Stimulated activated CD4-positive, alpha-beta T cell treated with anti-CD3 and anti-CD28 coated beads, Interleukin-2, amount 100 ng/mL, for 4 hours (primary cell): ENCODE measurements around the gene CCDC7.
A peak's percentile ranks its signal among the peaks of the same experiment; 100 is the strongest.
"Not testable (repeated sequence)": the region's sequence is repeated elsewhere in the genome, so short reads cannot be mapped to it uniquely, and the experiment has no call there.

Source experiments
- DNase-seq: peaks from one replicate; pipeline ENCODE4 v3.0.0-alpha.2; 2020; ENCODE audit warnings: low read depth

CCDC7 gene

GRCh38 chr10:32445740-32446535, at the start of gene CCDC7:
Gene CCDC7, plus strand, starts transcription at chr10:32446140. Its CDS starts 5,503 bp downstream, at chr10:32451643.
- DNase-seq = peak; percentile 71

- DNase-seq = not testable (repeated sequence)
Measured at GRCh38 chr10:32397163-32397562, 48.8 kb upstream of the CCDC7 start.

- DNase-seq = not testable (repeated sequence)
Measured at GRCh38 chr10:32399720-32400119, 46.2 kb upstream of the CCDC7 start.

GRCh38 chr10:32400961-32401360, 45.0 kb upstream of the CCDC7 start:
- no peak for DNase-seq

- DNase-seq = no peak
Measured at GRCh38 chr10:32402499-32402898, 43.4 kb upstream of the CCDC7 start.

GRCh38 chr10:32403091-32403490, 42.8 kb upstream of the CCDC7 start:
- no peak for DNase-seq

GRCh38 chr10:32408690-32409089, 37.2 kb upstream of the CCDC7 start:
- DNase-seq = no peak

- DNase-seq = no peak
Measured at GRCh38 chr10:32409741-32410140, 36.2 kb upstream of the CCDC7 start.

- DNase-seq = no peak
Measured at GRCh38 chr10:32410569-32410968, 35.4 kb upstream of the CCDC7 start.

- no peak for DNase-seq
Measured at GRCh38 chr10:32411797-32412498, 34.0 kb upstream of the CCDC7 start.

GRCh38 chr10:32412499-32412853, 33.5 kb upstream of the CCDC7 start:
- DNase-seq = no peak

GRCh38 chr10:32413513-32413912, 32.4 kb upstream of the CCDC7 start:
- DNase-seq = no peak

GRCh38 chr10:32415361-32415760, 30.6 kb upstream of the CCDC7 start:
- DNase-seq = no peak

GRCh38 chr10:32417911-32418547, 27.9 kb upstream of the CCDC7 start:
- DNase-seq = no peak

GRCh38 chr10:32418572-32418971, 27.4 kb upstream of the CCDC7 start:
- no peak for DNase-seq

- DNase-seq = no peak
Measured at GRCh38 chr10:32419615-32420014, 26.3 kb upstream of the CCDC7 start.

GRCh38 chr10:32426186-32426585, 19.8 kb upstream of the CCDC7 start:
- DNase-seq = no peak

- DNase-seq = no peak
Measured at GRCh38 chr10:32433542-32433941, 12.4 kb upstream of the CCDC7 start.

- no peak for DNase-seq
Measured at GRCh38 chr10:32436215-32436614, 9.7 kb upstream of the CCDC7 start.

- DNase-seq = no peak
Measured at GRCh38 chr10:32437334-32437733, 8.6 kb upstream of the CCDC7 start.

- DNase-seq = no peak
Measured at GRCh38 chr10:32445036-32445435, 904 bp upstream of the CCDC7 start.

- DNase-seq = no peak
Measured at GRCh38 chr10:32446536-32447406, 831 bp downstream of the CCDC7 start.
